ENCODE results near the gene FUS.
"Not testable (repeated sequence)": the region's sequence is repeated elsewhere in the genome, so short reads cannot be mapped to it uniquely, and the experiment has no call there.

FUS gene

GRCh38 chr16:31179747-31180459, at the start of gene FUS:
Gene FUS (plus strand): TSS chr16:31180139. CDS start chr16:31180215, 76 bp downstream.
- DNase-seq (ENCODE audit: extremely low spot score, insufficient read length, low read depth) (peak; percentile 86), FAIRE-seq (peak; percentile 84)

DNA sequence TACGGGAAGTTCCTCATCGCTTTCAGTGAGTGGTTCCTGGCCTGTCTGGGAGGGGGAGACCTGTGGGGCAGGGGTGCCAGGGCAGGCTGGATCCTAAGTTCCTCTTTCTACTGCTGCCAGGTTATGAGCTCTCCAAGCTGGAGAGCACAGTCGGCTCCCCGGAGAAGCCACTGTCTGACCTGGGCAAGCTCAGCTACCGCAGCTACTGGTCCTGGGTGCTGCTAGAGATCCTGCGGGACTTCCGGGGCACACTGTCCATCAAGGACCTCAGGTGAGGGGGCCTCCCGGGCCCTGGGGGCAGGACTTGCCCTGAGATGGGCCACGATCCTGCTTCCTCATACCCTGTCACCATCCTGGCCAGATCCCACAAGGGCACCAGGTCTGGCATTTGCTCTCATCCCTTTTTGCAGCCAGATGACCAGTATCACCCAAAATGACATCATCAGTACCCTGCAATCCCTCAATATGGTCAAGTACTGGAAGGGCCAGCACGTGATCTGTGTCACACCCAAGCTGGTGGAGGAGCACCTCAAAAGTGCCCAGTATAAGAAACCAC, 49.5 kb upstream of the FUS start:
- FAIRE-seq, result no peak

DNA sequence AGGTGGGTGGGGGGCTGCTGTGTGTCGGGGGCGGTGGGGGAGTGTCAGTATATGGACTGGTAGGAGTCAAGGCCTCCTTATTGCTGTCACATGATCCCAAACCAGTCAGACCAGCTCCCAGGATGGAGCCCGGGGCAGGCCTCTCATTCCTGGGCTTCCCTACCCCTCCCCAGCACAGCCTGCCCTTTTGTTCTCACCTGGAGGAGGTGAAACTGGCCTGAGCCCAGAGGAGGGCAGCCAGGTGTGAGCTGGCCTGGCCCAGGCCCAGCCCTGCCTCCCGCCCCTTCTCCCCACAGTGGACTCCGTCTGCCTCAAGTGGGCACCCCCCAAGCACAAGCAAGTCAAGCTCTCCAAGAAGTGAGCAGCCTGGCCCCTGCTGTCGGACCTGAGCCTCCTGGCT, 49.0 kb upstream of the FUS start:
- DNase-seq (ENCODE audit: extremely low spot score, insufficient read length, low read depth) (no peak), FAIRE-seq (no peak)

More for the DNA sequence above, 49.5 kb upstream of the FUS start:
- DNase-seq (ENCODE audit: extremely low spot score, insufficient read length, low read depth), result no peak

- FAIRE-seq, result no peak
Measured at GRCh38 chr16:31131416-31131815, 48.5 kb upstream of the FUS start.

DNA sequence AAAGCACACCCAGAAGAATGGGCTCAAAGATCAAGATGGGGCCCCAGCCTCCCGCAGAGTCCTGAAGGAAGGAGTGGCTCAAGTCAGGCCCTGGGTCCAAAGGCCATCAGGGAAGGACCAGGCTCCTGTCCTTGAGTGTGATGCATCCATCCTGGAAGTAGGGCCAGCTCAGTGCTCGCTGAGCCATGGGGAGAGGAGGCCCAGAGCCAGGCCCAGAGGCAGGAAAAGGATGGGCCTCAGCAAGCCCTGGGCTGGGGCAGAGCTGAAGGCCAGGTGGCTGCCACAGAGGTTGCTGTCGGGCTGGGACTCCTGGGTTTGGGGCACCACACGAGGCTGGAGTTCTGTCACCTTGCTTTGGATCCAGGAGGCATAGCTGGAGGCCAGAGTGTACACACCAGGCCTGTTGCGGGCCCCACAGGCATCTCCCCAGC, 48.1 kb upstream of the FUS start:
- FAIRE-seq (no peak), DNase-seq (ENCODE audit: extremely low spot score, insufficient read length, low read depth) (no peak)

More at GRCh38 chr16:31131416-31131815, 48.5 kb upstream of the FUS start:
- DNase-seq (ENCODE audit: extremely low spot score, insufficient read length, low read depth), result no peak

DNA sequence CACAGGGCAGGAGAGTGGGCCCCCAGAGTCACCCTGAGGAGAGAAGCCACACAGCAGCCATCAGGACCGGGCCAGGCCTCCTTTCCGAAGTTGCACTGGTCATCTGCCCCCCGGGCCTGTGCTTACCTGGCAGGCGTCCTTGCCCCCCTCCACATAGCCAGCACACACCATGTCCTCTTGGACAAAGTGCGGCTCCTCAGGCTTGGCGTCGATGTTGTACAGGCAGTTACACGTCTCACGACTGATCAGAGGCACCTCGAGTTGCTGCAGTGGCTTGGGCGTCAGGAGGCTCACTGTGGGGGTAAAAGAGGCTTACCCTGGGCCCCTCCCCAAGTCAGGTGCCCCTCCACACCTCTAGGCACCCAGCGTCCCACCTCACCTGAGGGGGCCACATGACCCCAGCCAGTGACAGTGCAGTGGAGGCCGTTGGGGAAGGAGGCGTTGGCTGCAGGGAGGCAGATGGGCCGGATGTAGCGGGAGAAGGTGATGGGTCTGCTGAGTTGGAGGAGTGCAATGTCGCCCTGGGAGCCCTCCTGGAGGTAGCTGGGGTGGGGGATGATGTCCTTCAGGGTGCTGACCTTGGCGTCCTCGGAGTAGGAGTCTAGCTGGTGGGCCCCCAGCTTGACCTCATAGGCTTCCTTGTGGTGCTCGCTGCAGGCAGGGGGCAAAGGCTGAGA, 47.5 kb upstream of the FUS start:
- FAIRE-seq (no peak), DNase-seq (ENCODE audit: extremely low spot score, insufficient read length, low read depth) (no peak)

DNA sequence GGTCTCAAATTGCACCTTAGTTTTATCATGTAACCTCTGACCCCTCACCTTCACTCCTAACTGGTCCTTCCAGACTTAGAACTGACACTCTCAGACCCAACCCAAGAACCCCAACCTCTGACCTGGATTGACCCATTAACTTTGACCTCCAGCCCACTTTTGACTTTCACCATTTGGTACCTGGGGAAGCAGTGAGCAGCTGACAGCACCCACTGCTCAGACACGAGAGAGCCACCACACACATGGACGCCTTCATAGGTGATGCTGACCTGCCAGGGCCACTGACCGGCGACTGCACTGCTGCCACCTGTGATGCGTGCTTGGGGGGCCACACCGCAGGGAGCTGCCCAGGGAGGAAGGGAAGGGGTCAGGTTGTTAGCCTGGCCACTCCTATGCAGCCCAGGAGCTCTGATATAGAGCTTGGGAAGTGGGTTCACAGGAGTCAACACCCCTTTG, 46.9 kb upstream of the FUS start:
- DNase-seq (ENCODE audit: extremely low spot score, insufficient read length, low read depth) (no peak), FAIRE-seq (no peak)

DNA sequence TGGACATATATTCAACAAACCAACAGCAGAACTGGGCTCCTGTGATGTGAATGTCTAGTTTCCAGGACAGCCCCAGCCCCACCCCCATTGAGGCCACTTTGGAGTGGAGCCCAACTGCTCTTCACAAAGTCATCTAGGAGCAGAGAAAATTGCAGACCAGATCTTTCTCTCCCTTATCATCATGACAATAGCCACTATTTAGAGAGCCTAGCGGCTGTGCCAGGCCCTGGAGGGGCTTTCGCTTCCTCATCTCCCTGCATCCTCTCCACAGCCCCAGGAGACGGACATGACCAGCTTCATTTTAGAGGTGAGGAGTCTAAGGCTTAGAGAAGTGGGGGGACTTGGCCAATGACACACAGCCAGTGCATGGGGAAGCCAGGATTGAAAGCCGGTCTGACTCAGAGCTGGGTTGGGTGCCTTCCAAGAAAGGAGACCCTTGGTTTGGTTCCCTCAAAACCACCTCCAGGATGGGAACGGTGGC, 45.8 kb upstream of the FUS start:
- DNase-seq (ENCODE audit: extremely low spot score, insufficient read length, low read depth) (no peak), FAIRE-seq (no peak)

DNA sequence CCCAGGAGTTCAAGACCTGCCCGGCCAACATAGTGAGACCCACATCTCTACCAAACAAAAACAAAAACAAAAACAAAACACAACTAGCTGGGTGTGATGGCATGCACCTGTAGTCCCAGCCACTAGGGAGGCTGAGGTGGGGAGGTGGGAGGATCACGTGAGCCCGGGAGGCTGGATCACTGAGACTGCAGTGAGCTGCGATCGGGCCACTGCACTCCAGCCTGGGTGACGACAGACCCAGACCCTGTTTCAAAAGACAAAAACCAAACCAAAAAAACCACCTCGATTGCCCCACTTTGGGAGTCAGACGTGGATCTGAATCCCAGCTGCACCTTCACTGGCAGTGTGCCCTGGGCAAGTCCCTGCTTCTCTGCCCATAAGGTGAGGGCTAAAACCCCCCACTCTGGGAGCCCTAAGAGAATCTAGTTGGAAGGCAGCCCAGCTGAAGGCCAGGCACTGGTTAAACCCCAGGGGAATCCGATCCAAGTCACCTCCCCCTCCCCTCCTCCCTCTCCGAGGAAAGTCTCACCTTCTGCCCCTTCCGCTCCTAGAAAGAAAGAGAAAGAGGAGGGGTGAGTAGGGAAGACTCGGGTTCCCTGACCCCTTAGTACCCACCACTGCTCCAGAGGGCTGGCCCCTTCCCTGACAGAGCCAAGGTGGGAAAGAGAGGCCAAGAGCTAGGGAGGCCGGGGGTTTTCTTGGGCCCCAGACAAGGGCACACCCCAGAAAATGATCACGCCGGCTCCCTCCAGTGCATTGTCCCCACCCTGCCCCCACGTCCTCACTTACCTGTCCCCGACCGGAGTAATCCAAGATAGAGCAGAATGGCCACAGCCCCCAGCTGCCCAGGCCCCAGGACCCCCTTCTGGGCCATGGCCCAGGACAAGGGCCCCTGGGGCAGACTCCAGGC, 45.1 kb upstream of the FUS start:
- no peak for FAIRE-seq
- no peak for DNase-seq (ENCODE audit: extremely low spot score, insufficient read length, low read depth)

DNA sequence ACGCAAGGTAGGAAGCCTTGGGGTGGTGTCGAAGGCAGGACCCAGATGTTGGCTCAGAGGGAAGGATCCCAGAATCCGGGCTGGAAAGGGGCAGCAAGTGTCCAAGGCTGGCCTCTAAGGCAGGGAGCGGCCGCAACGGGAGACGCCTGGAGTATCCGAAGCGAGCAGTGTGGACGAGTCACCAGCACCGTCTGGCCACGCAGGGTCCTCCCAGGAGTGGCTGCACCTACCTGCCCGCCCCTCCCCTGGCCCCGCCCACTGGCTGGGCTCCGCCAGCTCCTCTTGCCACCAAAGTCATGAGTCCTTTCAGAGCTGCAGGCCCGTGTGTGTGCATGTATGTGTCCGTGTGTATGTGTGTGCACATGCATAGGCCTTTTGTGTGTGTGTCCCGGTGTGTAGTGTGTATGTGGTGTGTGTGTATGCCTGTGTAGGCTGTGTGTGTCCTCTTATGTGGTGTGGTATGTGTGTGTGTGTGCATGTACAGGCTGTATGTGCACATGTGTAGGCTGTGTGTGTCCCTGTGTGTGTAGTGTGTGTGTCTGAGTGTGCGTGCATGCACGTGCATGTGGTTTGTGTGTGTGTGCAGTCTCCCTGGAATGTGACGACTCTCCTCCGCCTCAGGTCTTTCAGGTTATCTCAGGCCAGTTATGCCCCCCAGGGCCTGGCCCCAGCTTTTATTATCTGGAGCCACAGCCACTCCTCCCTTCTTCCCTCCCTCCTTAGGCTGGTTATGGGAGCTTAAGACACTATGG, 44.2 kb upstream of the FUS start, which contains the start of gene PRSS8:
Gene PRSS8, minus strand, starts transcription at position 193 of the 752 bp plus-strand sequence. CDS start 229 bp downstream, outside the sequence.
- DNase-seq (ENCODE audit: extremely low spot score, insufficient read length, low read depth), result no peak
- FAIRE-seq, result no peak

DNA sequence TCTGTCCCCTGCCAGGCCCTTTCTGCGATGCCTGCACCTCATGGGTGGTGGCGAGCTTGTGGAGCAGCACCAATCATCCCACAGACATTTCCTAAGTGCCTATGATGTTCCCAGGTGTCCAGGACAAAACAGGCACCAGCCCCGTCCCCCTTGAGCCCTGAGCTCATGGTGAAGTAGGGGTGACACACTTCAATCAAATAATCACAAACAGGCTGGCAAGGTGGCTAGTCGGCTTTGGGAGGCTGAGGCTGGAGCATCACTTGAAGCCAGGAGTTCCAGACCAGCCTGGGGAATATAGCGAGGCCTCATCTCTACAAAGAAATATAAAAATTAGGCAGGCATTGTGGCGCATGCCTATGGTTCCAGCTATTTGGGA, 43.7 kb upstream of the FUS start:
- FAIRE-seq (no peak), DNase-seq (ENCODE audit: extremely low spot score, insufficient read length, low read depth) (no peak)

GRCh38 chr16:31136822-31137499, 43.0 kb upstream of the FUS start:
- not testable (repeated sequence) for DNase-seq (ENCODE audit: extremely low spot score, insufficient read length, low read depth); FAIRE-seq

GRCh38 chr16:31138621-31139578, 41.0 kb upstream of the FUS start:
- DNase-seq (ENCODE audit: extremely low spot score, insufficient read length, low read depth) (no peak), FAIRE-seq (no peak)

- DNase-seq (ENCODE audit: extremely low spot score, insufficient read length, low read depth); FAIRE-seq: not testable (repeated sequence)
Measured at GRCh38 chr16:31141071-31141469, 38.9 kb upstream of the FUS start.

GRCh38 chr16:31141489-31142108, 38.3 kb upstream of the FUS start:
- FAIRE-seq (no peak), DNase-seq (ENCODE audit: extremely low spot score, insufficient read length, low read depth) (no peak)

GRCh38 chr16:31142109-31143010, 37.6 kb upstream of the FUS start:
- FAIRE-seq (peak; percentile 92), DNase-seq (ENCODE audit: extremely low spot score, insufficient read length, low read depth) (peak; percentile 100)
